NT2/D1 (cell line): ENCODE results near the gene ATXN2L.

Experiments
- SUZ12 ChIP-seq: IDR thresholded peaks from 2 replicates; pipeline ENCODE4 v1.6.1; 2011; ENCODE audit not compliant: insufficient read length, insufficient read depth; ENCODE audit errors: extremely low read depth
- YY1 ChIP-seq: IDR thresholded peaks from 2 replicates; pipeline ENCODE4 v1.6.1; 2011; ENCODE audit not compliant: insufficient read length, insufficient read depth
- ZNF274 ChIP-seq: IDR thresholded peaks from 2 replicates; pipeline ENCODE4 v1.6.1; 2011; ENCODE audit warnings: mild to moderate bottlenecking, low read depth, low read length

DNA sequence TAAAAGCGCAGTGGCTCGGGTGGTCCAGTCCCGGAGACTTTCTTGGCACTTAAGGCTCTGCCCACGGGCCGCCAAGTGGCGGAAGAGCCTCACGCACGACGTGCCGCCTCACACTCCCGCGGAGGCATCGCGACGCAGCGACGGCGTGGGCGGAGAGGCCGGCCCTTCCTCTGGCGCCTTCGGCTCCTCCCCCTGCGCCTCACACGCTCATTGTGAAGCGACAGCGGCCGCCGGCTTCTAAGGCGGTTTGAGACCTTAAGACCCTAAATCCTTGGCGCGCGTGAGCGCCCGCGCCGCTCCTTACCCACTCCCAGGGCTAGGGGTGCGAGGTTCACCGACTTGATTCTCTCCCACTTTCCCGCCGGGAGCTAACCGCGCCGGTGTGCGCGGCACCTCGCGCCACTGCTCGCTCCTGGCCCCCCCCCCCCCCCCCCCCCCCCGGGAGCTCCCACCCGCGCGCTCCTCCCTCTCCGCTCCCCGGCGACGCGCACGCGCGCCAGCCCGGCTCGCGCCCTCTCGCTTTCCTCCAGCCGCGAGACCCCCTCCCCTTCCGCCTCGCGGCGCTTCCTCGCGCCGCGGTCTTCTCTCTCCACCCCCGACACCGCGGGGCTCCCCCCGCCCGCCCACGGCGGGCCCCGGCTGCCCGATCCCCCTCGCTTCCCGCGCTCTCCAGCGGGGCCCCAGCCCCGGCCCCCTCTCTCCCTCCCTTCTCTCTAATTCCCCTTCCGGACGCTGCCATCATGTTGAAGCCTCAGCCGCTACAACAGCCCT lies at the start of gene ATXN2L:
- TF ChIP-seq ZNF274 = no peak
- no peak for TF ChIP-seq YY1
- no peak for TF ChIP-seq SUZ12
